ENCODE results near the gene FAM234A. TPM values are rescaled to one million over a fixed set of nuclear protein-coding genes. Genes with fewer than 3 reads are reported as not detected.

FAM234A gene
- total RNA-seq, 1 experiment from 2014 or later = 72.4 TPM

DNA sequence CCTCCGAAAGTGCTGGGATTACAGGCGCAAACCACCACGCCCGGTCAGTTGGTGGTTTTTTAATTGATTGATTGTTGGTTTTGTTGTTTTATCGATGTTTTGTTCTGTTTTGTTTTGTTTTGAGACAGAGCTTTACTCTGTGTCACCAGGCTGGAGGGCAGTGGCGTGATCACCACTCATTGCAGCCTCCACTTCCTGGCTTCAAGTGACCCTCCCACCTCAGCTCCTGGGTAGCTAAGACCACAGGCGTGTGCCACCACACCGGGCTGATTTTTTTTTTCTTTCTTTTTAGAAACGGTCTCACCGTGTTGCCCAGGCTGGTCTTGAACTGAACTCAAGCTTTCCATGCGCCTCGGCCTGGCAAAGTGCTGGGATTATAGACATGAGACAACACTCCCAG is 12.4 kb downstream of the FAM234A start:
- intact Hi-C loops (cut with micrococcal nuclease; ENCODE audit: unreplicated experiment) = no loop called here
- no peak for TF ChIP-seq EZH2 (IDR thresholded peaks at IDR 0.05; ENCODE audit: borderline replicate concordance, low read depth, low read length, poor library complexity, severe bottlenecking)
- TF ChIP-seq, protein P1, sequence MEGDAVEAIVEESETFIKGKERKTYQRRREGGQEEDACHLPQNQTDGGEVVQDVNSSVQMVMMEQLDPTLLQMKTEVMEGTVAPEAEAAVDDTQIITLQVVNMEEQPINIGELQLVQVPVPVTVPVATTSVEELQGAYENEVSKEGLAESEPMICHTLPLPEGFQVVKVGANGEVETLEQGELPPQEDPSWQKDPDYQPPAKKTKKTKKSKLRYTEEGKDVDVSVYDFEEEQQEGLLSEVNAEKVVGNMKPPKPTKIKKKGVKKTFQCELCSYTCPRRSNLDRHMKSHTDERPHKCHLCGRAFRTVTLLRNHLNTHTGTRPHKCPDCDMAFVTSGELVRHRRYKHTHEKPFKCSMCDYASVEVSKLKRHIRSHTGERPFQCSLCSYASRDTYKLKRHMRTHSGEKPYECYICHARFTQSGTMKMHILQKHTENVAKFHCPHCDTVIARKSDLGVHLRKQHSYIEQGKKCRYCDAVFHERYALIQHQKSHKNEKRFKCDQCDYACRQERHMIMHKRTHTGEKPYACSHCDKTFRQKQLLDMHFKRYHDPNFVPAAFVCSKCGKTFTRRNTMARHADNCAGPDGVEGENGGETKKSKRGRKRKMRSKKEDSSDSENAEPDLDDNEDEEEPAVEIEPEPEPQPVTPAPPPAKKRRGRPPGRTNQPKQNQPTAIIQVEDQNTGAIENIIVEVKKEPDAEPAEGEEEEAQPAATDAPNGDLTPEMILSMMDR (conservative IDR thresholded peaks at IDR 0.05; ENCODE audit: low read depth, low read length) = no peak
- H3K27ac ChIP-seq (ENCODE audit: low read depth, low read length, poor library complexity, severe bottlenecking) = no peak overlapping the region
- no peak overlapping the region for H3K4me3 ChIP-seq (ENCODE audit: low read depth, low read length, poor library complexity, severe bottlenecking)
- CTCF ChIA-PET = no interaction called here
- DNase-seq (ENCODE audit: low spot score) = no peak
- no TSS peak for BruUV-seq (replicated peaks)
- POLR2A ChIA-PET (ENCODE audit: low non-redundant PET) = no interaction called here
- H3K27me3 ChIP-seq (replicated peaks; ENCODE audit: insufficient read depth, low read depth, low read length, poor library complexity) = no peaks in the 10 kb centered on the region
- no peaks in the 10 kb centered on the region for H3K4me1 ChIP-seq (ENCODE audit: insufficient read depth, low read length, poor library complexity, severe bottlenecking)
- H3K36me3 ChIP-seq (ENCODE audit: insufficient read depth, low read length, poor library complexity, severe bottlenecking) = peaks cover 3% of the 10 kb centered on the region
- no peaks in the 10 kb centered on the region for H3K9me3 ChIP-seq (ENCODE audit: low read depth, low read length, poor library complexity, severe bottlenecking)

DNA sequence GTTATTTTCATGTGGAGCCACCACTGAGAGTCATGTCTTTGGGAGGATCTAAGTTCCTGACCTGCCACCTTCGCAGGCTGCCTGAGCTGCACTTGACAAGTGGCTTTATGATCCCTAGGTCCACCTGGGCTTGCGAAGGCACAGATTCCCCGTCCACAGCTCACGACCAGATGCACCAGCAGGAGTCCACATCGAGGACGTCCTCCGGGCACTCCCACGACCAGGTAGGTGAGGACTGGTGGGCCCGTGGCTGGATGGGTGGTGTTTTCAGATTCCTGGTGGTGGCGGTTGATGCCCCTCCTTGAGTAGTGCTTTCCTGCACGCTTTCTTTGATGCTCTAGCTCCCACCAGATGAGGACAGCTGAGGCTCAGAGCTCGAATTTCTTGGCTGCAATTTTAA is 14.8 kb downstream of the FAM234A start:
- POLR2A ChIA-PET (ENCODE audit: low non-redundant PET) = no interaction called here
- no TSS peak for BruUV-seq (replicated peaks)
- CTCF ChIA-PET = no interaction called here

DNA sequence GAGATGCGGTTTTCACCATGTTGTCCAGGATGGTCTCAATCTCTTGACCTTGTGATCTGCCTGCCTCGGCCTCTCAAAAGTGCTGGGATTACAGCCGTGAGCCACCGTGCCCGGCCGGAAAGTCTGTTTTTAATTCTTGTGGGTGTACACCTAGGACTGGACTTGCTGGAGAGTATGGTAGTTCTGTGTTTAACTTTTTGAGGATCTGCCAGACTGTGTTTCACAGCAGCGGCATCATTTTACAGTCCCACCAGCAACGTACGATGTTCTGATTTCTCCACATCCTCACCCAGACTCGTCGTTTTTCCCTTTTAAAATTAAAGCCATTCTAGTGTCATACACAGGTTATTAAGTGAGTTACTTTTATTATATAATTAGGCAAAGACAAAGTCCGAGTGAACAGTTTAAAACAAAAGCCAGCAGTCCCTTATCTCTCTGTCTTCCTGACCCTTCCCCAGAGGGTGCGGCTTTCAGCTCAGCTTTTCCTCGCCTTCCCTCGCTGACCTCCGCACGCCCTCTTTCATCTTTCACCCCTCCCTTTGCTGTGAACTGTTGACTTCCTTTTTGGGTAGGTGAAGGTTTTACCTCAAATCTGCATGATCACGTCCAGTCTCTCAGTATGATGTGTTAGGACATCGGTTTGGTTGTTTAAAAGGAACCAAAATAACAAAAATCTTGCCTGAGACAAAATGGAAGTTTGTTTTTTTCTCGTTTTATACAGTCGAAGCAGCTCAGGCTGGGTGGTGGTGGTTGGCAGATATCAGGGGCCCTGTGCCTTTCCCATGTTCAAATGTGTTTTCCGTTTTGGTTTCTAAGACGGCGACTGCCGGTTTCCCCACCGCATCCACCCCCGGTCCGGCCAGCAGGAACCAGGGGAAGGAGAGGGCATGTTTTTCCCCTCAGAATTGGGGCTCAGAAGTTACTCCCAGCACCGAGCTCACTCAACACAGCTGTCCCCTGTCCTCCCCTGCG is 18.0 kb downstream of the FAM234A start:
- CTCF ChIA-PET = interaction anchor here (0.6 kb wide), 1 partner anchor 140 kb away, joined by 9 read pairs; no protein-coding TSS in a partner anchor
- H3K4me3 ChIP-seq (ENCODE audit: low read depth, low read length, poor library complexity, severe bottlenecking) = no peak overlapping the region
- H3K4me1 ChIP-seq (ENCODE audit: insufficient read depth, low read length, poor library complexity, severe bottlenecking) = no peaks in the 10 kb centered on the region
- no peak overlapping the region for H3K27ac ChIP-seq (ENCODE audit: low read depth, low read length, poor library complexity, severe bottlenecking)
- intact Hi-C loops (cut with micrococcal nuclease; ENCODE audit: unreplicated experiment) = no loop called here
- BruUV-seq (replicated peaks) = no TSS peak
- no peaks in the 10 kb centered on the region for H3K27me3 ChIP-seq (replicated peaks; ENCODE audit: insufficient read depth, low read depth, low read length, poor library complexity)
- H3K36me3 ChIP-seq (ENCODE audit: insufficient read depth, low read length, poor library complexity, severe bottlenecking) = peaks cover 6% of the 10 kb centered on the region
- no peak for TF ChIP-seq EZH2 (IDR thresholded peaks at IDR 0.05; ENCODE audit: borderline replicate concordance, low read depth, low read length, poor library complexity, severe bottlenecking)
- TF ChIP-seq, protein P1 (conservative IDR thresholded peaks at IDR 0.05; ENCODE audit: low read depth, low read length) = no peak
- DNase-seq (ENCODE audit: low spot score) = no peak
- no peaks in the 10 kb centered on the region for H3K9me3 ChIP-seq (ENCODE audit: low read depth, low read length, poor library complexity, severe bottlenecking)
- POLR2A ChIA-PET (ENCODE audit: low non-redundant PET) = interaction anchor here (0.7 kb wide), 1 partner anchor 438 kb away, joined by 3 read pairs; the partner anchor contains the start of gene WDR24

More for the DNA sequence above, 14.8 kb downstream of the FAM234A start:
- no peak for DNase-seq (ENCODE audit: low spot score)
- H3K4me3 ChIP-seq (ENCODE audit: low read depth, low read length, poor library complexity, severe bottlenecking) = no peak overlapping the region
- peaks cover 3% of the 10 kb centered on the region for H3K36me3 ChIP-seq (ENCODE audit: insufficient read depth, low read length, poor library complexity, severe bottlenecking)
- H3K4me1 ChIP-seq (ENCODE audit: insufficient read depth, low read length, poor library complexity, severe bottlenecking) = no peaks in the 10 kb centered on the region
- no peaks in the 10 kb centered on the region for H3K9me3 ChIP-seq (ENCODE audit: low read depth, low read length, poor library complexity, severe bottlenecking)
- H3K27ac ChIP-seq (ENCODE audit: low read depth, low read length, poor library complexity, severe bottlenecking) = no peak overlapping the region
- intact Hi-C loops (cut with micrococcal nuclease; ENCODE audit: unreplicated experiment) = no loop called here
- H3K27me3 ChIP-seq (replicated peaks; ENCODE audit: insufficient read depth, low read depth, low read length, poor library complexity) = no peaks in the 10 kb centered on the region
- no peak for TF ChIP-seq EZH2 (IDR thresholded peaks at IDR 0.05; ENCODE audit: borderline replicate concordance, low read depth, low read length, poor library complexity, severe bottlenecking)
- TF ChIP-seq, protein P1 (conservative IDR thresholded peaks at IDR 0.05; ENCODE audit: low read depth, low read length) = no peak

Data from A673 (cell line).